ENCODE results near the gene PEG3.
"Not testable (repeated sequence)": the region's sequence is repeated elsewhere in the genome, so short reads cannot be mapped to it uniquely, and the experiment has no call there.

PEG3 gene

GRCh38 chr19:56840451-56841192, at the start of gene PEG3, which contains the start of gene ZIM2:
TSS of gene PEG3 (minus strand) at chr19:56840726. CDS start at chr19:56824655, 16,071 bp downstream.
TSS of gene ZIM2 (minus strand) at chr19:56840726. CDS start at chr19:56824277, 16,449 bp downstream.
- DNase-seq = no peak

GRCh38 chr19:56885173-56885985, 44.9 kb upstream of the PEG3 start:
- DNase-seq = no peak

- no peak for DNase-seq
These were observed 43.9 kb upstream of the PEG3 start for GRCh38 chr19:56884441-56884840.

GRCh38 chr19:56880592-56881190, 40.2 kb upstream of the PEG3 start:
- no peak for DNase-seq

GRCh38 chr19:56877069-56877715, 36.7 kb upstream of the PEG3 start:
- no peak for DNase-seq

GRCh38 chr19:56875717-56876116, 35.2 kb upstream of the PEG3 start:
- no peak for DNase-seq

GRCh38 chr19:56874530-56874929, 34.0 kb upstream of the PEG3 start:
- DNase-seq = no peak

GRCh38 chr19:56873493-56873892, 33.0 kb upstream of the PEG3 start:
- no peak for DNase-seq

- no peak for DNase-seq
These were observed 29.4 kb upstream of the PEG3 start for GRCh38 chr19:56869886-56870285.

- DNase-seq = no peak
These were observed 27.9 kb upstream of the PEG3 start for GRCh38 chr19:56868446-56868845.

GRCh38 chr19:56866538-56866937, 26.0 kb upstream of the PEG3 start:
- no peak for DNase-seq

- no peak for DNase-seq
These were observed 24.1 kb upstream of the PEG3 start for GRCh38 chr19:56864443-56865125.

- no peak for DNase-seq
These were observed 22.2 kb upstream of the PEG3 start for GRCh38 chr19:56862741-56863140.

- DNase-seq = not testable (repeated sequence)
These were observed 19.9 kb upstream of the PEG3 start for GRCh38 chr19:56860409-56860808.

GRCh38 chr19:56858026-56858425, 17.5 kb upstream of the PEG3 start:
- no peak for DNase-seq

- DNase-seq = no peak
These were observed 16.3 kb upstream of the PEG3 start for GRCh38 chr19:56856822-56857221.

- DNase-seq = not testable (repeated sequence)
These were observed 11.8 kb upstream of the PEG3 start for GRCh38 chr19:56852361-56852760.

GRCh38 chr19:56848166-56848565, 7.6 kb upstream of the PEG3 start:
- no peak for DNase-seq

GRCh38 chr19:56842412-56842811, 1.9 kb upstream of the PEG3 start:
- no peak for DNase-seq

- DNase-seq = no peak
These were observed 642 bp upstream of the PEG3 start for GRCh38 chr19:56841193-56841543.

GRCh38 chr19:56839652-56840450, 675 bp downstream of the PEG3 start:
- no peak for DNase-seq
